ENCODE measurements around the gene SEMA5A. TPM values are rescaled to one million over a fixed set of nuclear protein-coding genes. Genes with fewer than 3 reads are reported as not detected.

Gene SEMA5A
- total RNA-seq, 1 donor from 2014 or later, result 4.0 TPM

DNA sequence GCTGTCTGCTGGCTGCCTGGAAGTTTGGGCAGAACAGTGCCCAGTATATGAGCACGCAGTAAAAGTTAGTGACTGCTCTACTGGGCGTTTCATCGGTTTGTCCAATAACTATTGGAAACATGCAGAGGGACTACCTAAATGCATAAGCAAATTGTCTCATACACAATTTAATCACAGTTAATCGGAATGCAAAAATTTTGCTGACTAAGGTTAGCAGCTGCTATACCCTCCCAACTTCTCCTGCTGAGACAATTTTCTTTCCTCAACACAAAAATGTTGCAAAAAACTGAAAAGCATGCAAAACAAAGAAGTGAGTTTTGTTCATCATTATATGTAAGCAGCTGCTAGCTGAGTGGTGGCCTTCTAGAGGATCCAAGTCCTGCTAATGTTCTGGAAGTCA, 327.5 kb downstream of the SEMA5A start:
- H3K27me3 Mint-ChIP-seq, result no peaks in the 10 kb centered on the region
- H3K27ac Mint-ChIP-seq, result no peak overlapping the region
- TF ChIP-seq, protein P1, sequence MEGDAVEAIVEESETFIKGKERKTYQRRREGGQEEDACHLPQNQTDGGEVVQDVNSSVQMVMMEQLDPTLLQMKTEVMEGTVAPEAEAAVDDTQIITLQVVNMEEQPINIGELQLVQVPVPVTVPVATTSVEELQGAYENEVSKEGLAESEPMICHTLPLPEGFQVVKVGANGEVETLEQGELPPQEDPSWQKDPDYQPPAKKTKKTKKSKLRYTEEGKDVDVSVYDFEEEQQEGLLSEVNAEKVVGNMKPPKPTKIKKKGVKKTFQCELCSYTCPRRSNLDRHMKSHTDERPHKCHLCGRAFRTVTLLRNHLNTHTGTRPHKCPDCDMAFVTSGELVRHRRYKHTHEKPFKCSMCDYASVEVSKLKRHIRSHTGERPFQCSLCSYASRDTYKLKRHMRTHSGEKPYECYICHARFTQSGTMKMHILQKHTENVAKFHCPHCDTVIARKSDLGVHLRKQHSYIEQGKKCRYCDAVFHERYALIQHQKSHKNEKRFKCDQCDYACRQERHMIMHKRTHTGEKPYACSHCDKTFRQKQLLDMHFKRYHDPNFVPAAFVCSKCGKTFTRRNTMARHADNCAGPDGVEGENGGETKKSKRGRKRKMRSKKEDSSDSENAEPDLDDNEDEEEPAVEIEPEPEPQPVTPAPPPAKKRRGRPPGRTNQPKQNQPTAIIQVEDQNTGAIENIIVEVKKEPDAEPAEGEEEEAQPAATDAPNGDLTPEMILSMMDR (IDR thresholded peaks at IDR 0.05; ENCODE audit: unreplicated experiment), result no peak
- no peak overlapping the region for H3K4me3 Mint-ChIP-seq (ENCODE audit: low read depth)
- no peak for DNase-seq (ENCODE audit: low spot score, unreplicated experiment)
- peaks cover 6% of the 10 kb centered on the region for H3K9me3 Mint-ChIP-seq (ENCODE audit: low read depth)
- H3K4me1 Mint-ChIP-seq (ENCODE audit: low read depth), result no peaks in the 10 kb centered on the region
- H3K36me3 Mint-ChIP-seq (ENCODE audit: insufficient read depth), result no peaks in the 10 kb centered on the region

GRCh38 chr5:9212605-9213004, 333.3 kb downstream of the SEMA5A start:
- Mint-ChIP-seq H3K27me3 (no peaks in the 10 kb centered on the region), H3K4me1 (ENCODE audit: low read depth) (no peaks in the 10 kb centered on the region), H3K9me3 (ENCODE audit: low read depth) (peaks cover 6% of the 10 kb centered on the region), H3K27ac (no peak overlapping the region), H3K36me3 (ENCODE audit: insufficient read depth) (no peaks in the 10 kb centered on the region), H3K4me3 (ENCODE audit: low read depth) (no peak overlapping the region)
- no peak for DNase-seq (ENCODE audit: low spot score, unreplicated experiment)
- TF ChIP-seq, protein P1 (IDR thresholded peaks at IDR 0.05; ENCODE audit: unreplicated experiment), result no peak

GRCh38 chr5:9209846-9210492, 335.9 kb downstream of the SEMA5A start:
- no peak overlapping the region for H3K4me3 Mint-ChIP-seq (ENCODE audit: low read depth)
- no peaks in the 10 kb centered on the region for H3K27me3 Mint-ChIP-seq
- no peaks in the 10 kb centered on the region for H3K36me3 Mint-ChIP-seq (ENCODE audit: insufficient read depth)
- H3K27ac Mint-ChIP-seq, result no peak overlapping the region
- DNase-seq (ENCODE audit: low spot score, unreplicated experiment), result no peak
- H3K9me3 Mint-ChIP-seq (ENCODE audit: low read depth), result no peaks in the 10 kb centered on the region
- no peaks in the 10 kb centered on the region for H3K4me1 Mint-ChIP-seq (ENCODE audit: low read depth)
- TF ChIP-seq, protein P1 (IDR thresholded peaks at IDR 0.05; ENCODE audit: unreplicated experiment), result no peak

- TF ChIP-seq, protein P1 (IDR thresholded peaks at IDR 0.05; ENCODE audit: unreplicated experiment), result peak; percentile 76
- Mint-ChIP-seq H3K4me1 (ENCODE audit: low read depth) (no peaks in the 10 kb centered on the region), H3K36me3 (ENCODE audit: insufficient read depth) (no peaks in the 10 kb centered on the region), H3K27ac (no peak overlapping the region), H3K9me3 (ENCODE audit: low read depth) (no peaks in the 10 kb centered on the region), H3K27me3 (no peaks in the 10 kb centered on the region), H3K4me3 (ENCODE audit: low read depth) (no peak overlapping the region)
- DNase-seq (ENCODE audit: low spot score, unreplicated experiment), result no peak
These were observed 338.0 kb downstream of the SEMA5A start for GRCh38 chr5:9207817-9208418.

- Mint-ChIP-seq H3K27me3 (no peaks in the 10 kb centered on the region), H3K4me3 (ENCODE audit: low read depth) (no peak overlapping the region), H3K9me3 (ENCODE audit: low read depth) (no peaks in the 10 kb centered on the region), H3K36me3 (ENCODE audit: insufficient read depth) (no peaks in the 10 kb centered on the region), H3K27ac (no peak overlapping the region), H3K4me1 (ENCODE audit: low read depth) (no peaks in the 10 kb centered on the region)
- DNase-seq (ENCODE audit: low spot score, unreplicated experiment), result no peak
- TF ChIP-seq, protein P1 (IDR thresholded peaks at IDR 0.05; ENCODE audit: unreplicated experiment), result no peak
These were observed 343.2 kb downstream of the SEMA5A start for GRCh38 chr5:9202636-9203035.
